ENCODE data around the gene TNS1.

The TNS1 gene

GRCh38 chr2:217955881-217956493, 46.8 kb downstream of the TNS1 start:
- DNase-seq, result no peak

DNA sequence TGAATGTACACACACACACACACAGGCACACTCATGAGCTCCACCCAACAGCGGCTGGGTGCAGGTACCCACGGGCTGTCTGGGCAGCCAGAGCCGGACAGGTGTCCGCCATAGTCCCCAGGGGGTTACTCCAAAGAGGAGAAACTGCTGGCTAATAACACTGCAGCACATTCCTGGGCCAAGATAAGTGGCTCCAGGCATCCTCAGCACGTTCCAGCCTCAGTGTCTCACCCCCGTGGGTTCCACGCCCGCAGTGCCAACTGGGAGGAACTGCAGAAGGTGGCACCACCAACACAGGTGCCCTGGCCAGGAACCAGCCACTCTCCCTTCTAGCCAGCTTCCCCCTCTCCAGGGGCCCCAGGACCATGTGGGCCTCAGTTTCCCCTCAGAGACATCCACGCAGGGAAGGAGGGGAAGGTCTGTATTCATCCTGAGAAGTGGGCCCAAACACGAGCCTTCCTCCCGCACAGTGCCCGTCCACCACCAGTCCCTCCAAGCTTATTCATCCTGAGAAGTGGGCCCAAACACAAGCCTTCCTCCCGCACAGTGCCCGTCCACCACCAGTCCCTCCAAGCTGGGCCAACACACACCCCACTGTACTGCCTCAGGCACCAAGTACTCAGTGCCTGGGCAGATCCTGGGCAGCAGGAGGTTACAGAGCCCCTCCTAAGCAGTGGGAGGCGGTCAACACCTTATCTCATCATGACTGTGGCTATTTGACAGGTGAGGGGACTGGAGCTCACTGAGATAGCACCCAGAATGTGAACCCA, 47.6 kb downstream of the TNS1 start:
- DNase-seq, result no peak

- DNase-seq, result no peak
Observed at GRCh38 chr2:217954469-217954868, 48.3 kb downstream of the TNS1 start.

DNA sequence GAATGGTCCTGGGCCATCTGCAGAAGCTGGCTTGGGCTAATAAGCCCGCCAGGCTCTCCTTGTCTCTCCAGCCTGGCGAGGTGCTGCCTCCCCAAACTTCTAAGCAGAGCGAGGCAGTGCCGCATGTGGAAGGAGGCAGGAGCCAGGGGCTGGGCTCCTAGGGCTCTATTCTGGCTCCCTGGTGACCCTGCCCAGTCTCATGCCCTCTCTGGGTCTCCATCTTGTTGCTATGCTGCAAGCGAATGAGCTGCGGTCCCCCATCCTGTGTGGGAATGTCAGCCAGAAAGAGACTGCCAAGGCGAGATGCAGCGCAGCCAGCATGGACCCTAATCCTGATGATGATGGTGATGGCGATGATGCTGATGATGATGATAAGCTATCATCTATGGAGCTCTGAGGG, 48.7 kb downstream of the TNS1 start:
- no peak for DNase-seq

GRCh38 chr2:217953531-217953932, 49.3 kb downstream of the TNS1 start:
- DNase-seq, result no peak

DNA sequence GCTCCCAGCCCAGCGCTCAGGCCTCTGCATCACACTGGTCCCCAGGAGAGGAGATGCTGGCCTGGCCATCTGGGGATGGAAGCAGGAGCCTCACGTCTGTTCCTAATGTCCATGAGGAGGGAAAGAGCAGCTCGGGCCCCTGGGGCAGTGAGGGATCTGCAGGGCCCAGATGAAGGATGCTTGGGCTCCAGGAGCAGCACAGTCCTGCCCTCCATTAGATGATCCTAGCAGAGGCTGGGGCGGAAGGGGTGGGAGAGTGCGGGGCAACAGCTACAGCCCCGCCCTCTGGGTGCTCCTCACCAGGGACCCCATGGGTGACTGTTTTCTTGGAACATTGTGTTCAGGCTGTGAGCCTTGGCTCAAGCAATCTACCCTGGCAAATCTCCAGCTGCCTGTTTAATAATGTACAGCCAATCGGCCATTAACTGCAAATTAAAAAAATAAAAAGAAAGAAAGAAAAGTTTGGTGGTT, 49.7 kb downstream of the TNS1 start:
- DNase-seq, result no peak

- no peak for DNase-seq
Observed at GRCh38 chr2:217952409-217952808, 50.4 kb downstream of the TNS1 start.

DNA sequence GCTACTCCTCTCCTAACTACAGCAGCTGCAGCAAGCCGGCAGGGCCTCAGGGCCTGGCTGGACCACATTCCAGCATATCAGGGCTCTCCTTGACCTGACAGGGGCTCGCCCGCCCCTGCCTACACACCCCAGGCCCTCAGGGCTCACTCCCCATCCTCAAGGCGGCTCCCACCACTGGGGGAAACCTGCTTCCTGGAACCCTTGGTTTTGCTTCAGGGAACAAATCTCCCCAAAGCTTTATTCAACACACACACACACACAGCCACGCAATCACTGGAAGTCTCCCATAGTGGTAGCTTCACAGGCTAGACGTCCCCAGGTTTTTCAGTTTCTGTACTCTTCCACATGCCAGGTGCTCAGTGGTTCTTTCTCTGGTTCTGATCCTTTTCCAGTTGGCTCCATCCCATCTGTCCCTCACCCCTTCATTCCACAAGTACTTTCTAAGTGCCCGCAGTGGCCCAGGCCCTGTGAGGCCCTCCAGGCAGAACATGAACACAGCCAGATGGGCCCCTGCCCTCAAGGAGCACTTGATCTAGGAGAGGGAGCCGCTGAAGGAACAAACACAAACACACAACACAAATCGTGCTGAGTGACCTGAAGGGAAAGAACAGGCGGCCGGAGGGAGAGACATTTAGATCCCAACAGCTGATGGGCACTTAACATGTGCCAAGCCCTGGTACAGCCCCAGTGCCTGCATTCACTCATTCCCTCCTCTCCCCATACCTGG, 51.1 kb downstream of the TNS1 start:
- no peak for DNase-seq

DNA sequence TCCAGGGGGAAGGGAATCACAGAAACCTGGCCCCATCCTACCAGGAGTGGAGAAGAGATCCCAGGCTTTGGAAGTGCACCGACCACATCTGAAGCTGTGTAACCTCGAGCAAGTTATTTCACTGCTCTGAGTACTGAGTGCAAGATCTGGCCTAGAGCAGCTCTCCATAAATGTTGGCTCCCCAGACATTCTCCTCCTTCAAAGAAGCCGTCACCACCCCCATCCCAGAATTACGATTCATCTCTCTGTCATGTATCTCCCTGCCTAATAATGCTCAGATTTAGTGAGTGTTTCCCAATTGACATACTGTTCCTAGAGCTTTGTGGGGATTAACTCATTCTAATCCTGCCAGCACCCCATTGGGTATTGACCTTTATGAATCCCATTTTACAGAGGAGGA, 51.7 kb downstream of the TNS1 start:
- no peak for DNase-seq

- DNase-seq, result no peak
Observed at GRCh38 chr2:217950401-217950871, 52.4 kb downstream of the TNS1 start.

DNA sequence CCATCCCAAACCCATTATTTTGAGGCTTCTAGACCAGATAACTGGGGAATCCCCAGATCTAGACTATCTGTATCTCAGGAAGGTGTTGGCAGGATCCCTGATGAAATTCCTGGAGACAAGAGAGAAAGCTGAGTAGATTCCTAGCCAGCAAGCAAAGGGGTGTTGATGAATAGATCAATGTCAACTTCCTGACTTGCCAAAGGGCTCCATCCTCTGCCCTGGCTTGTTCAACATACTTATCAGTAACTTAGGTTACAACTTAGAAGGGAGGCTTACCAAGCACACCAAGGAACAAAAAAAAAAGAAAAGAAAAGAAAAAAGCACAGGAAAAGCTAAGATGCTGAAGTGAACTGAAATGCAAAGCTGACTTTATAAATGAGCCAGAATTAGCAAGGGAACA, 53.3 kb downstream of the TNS1 start:
- DNase-seq, result no peak

GRCh38 chr2:217948897-217949296, 53.9 kb downstream of the TNS1 start:
- no peak for DNase-seq

- no peak for DNase-seq
Observed at GRCh38 chr2:217948351-217948791, 54.4 kb downstream of the TNS1 start.

DNA sequence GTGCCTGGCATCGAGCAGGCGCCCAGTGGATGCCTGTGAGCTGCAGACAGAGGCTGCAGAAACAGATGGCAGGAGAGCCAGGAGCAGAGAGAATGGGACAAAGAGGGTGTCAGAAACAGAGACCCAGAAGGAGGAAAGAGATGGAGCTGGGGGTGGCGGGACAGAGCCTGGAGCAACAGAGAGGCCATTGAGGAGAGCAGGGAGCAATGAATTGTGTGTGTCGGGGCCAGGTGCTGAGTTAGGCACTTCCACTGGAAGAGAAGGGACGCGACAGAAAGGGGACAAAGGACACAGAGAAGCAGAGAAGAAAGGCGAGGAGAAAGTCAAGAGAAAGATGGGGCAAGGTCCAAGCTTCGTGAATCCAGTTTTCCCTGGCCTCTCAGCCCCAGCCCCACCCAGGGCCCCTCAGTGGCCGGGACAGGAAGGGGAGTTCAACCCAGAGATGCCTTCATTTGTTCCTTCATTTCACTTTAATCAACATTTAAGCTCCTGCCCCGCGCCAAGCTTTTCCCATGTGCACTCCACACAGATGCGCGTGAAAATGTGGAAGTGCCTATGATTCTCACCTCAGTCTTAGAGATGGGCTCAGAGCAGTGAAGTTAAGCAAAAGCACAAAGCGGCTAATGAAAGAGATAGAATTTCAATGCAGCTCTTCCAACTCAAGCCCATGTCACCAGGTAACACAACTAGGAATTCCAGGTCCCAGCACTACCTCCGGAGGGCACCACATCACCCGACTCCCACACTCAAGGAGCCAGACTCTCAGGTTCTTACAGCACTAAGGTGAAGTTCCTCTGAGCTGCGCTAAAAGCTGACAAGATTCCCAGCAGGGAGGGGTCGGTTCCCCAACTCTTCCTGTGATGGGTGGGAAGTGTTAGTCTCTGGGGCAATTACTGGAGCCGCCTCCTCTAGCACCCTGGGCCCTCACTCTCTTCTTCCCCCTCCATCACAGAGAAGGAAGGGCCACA, 55.1 kb downstream of the TNS1 start:
- DNase-seq, result no peak

GRCh38 chr2:217946051-217946450, 56.7 kb downstream of the TNS1 start:
- no peak for DNase-seq

GRCh38 chr2:217945530-217945929, 57.3 kb downstream of the TNS1 start:
- no peak for DNase-seq

DNA sequence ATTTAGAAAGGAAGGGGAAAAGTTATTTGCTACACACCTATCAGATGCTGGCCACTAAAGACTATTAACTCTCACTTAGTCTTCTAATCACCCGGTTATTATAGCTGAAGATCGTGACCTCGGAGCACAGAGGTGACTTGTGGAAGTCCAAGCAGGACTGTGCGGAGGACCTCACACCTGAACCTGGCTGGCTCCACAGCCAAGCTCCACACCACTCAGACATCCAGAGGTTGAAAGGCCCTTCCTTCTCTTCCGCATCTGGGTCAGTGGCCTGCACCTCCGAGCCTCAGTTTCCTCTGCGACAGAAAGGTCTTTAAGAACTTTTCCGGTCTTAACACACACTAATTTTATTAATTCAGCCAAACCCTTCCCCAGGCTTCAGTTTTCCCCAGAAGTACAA, 57.9 kb downstream of the TNS1 start:
- no peak for DNase-seq

GRCh38 chr2:217944366-217944765, 58.4 kb downstream of the TNS1 start:
- no peak for DNase-seq

DNA sequence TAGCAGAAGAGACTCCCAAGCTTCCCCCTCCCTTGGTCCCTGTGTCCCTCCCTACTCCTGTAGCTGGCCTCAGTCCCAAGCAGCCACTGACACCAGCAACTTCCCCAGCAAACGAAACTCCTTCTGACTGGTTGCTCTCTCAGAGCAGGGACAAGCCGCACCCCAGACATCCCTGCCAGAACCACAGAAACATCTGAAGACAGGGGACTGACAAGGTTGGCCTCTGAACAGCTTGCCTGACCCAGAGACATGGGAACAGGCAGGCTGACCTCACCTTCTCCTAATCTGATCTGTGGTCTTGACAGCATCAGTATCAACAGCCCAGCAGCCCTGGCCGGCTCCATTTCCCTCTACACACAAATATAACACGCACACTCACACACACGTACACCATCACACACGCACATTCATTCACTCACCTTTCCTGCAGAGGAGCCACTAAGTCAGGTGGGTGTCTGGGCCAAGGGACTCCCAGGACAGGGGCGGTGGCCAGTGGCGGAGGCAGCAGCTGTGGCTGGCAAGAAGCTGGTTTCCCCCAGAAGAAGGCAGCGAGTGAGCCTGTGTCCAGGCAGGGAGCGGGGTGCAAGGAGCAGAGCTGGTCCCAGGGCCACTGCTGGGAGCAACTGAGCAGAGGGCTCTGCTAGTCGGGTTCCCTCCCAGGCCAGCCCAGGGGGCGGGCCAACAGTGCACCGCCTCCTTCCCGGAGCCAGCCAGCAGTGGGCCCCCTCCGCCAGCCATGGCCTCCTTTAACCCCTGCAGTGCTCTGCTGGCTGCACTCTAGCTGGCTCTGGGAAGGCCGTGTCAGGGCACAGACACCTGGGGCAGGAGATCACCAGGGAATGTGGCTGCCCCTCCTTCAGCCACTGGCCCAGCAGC, 59.1 kb downstream of the TNS1 start:
- peak; percentile 29 to 39 for DNase-seq

GRCh38 chr2:217942731-217943335, 60.0 kb downstream of the TNS1 start:
- DNase-seq, result no peak

Measured in Kasumi-1 (cell line).